ENCODE data around the gene MBNL1.
A peak's percentile ranks its signal among the peaks of the same experiment; 100 is the strongest.

Gene MBNL1, protein sequence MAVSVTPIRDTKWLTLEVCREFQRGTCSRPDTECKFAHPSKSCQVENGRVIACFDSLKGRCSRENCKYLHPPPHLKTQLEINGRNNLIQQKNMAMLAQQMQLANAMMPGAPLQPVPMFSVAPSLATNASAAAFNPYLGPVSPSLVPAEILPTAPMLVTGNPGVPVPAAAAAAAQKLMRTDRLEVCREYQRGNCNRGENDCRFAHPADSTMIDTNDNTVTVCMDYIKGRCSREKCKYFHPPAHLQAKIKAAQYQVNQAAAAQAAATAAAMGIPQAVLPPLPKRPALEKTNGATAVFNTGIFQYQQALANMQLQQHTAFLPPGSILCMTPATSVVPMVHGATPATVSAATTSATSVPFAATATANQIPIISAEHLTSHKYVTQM

DNA sequence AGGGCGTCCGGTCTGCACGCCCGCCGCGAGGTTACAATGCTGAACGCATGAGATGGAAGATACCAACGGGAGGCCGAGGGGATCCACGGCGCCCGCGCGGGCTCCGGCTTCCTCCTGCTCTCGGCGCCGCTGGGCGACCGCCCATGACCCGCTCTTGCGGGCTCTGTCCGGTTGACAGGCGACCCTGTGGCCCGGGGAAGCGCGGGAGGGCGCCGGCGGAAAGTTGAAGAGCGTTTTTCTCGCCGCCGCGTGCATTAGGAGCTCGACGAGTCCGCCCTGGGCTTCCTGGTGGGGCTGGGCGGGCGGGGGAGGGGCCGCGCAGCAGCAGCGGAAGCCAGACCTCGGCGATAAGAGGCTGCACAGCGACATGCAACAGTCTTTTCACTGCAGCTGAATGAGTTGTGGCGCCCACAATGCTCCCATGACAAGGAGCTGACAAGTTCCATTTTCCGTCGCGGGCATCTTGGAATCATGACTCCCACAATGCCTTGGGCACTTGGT is at the start of gene MBNL1:
TSS of gene MBNL1 (plus strand) at position 375 of the 501 bp plus-strand sequence. CDS start 31,265 bp downstream, outside the sequence.
- peak; percentile 81 for DNase-seq

DNA sequence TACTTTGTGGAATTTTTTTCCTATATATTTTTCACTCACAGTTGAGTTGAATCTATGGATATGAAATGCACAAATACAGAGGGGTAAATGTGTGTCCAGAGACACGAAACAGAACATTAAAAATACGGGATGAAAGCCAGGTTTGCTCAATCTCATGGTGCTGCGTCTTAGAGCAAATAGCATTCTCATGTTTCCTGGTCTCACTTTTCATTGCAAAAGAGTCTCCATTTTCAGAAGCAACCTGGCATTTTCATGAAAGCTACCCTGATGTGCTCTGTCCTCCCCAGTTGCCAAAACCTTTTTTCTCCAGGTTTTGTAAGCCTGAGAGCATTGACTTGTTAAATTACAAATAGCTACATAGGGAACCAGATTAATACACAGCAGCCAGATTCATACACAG is 49.5 kb upstream of the MBNL1 start:
- DNase-seq = no peak

- DNase-seq = no peak
Observed at GRCh38 chr3:152219769-152220255, 48.9 kb upstream of the MBNL1 start.

- no peak for DNase-seq
Observed at GRCh38 chr3:152222327-152222726, 46.4 kb upstream of the MBNL1 start.

DNA sequence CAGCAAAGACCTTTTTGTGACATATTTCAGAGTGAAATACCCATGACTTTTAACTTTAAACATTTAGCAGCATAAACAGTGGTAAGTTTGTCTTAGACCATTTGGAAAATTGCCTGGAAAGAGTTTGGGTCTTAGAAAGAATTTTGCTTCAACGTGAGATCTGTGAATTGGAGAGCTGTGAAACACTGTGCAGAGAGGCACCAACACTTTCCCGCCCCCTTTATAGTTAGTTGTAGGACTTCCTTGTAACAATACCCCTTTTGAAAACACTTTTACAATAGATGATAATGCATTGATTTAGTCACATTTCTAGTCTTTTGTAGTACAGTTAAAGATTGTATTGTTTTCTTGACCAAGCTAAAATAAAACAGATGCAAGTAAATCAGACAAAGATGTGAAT is 43.5 kb upstream of the MBNL1 start:
- DNase-seq = no peak

- DNase-seq = no peak
Observed at GRCh38 chr3:152226176-152226575, 42.6 kb upstream of the MBNL1 start.

- DNase-seq = no peak
Observed at GRCh38 chr3:152227027-152227426, 41.7 kb upstream of the MBNL1 start.

- no peak for DNase-seq
Observed at GRCh38 chr3:152229692-152230091, 39.0 kb upstream of the MBNL1 start.

- no peak for DNase-seq
Observed at GRCh38 chr3:152230370-152230769, 38.4 kb upstream of the MBNL1 start.

GRCh38 chr3:152232001-152232400 is 36.7 kb upstream of the MBNL1 start:
- DNase-seq = no peak

GRCh38 chr3:152232679-152233078 is 36.0 kb upstream of the MBNL1 start:
- no peak for DNase-seq

DNA sequence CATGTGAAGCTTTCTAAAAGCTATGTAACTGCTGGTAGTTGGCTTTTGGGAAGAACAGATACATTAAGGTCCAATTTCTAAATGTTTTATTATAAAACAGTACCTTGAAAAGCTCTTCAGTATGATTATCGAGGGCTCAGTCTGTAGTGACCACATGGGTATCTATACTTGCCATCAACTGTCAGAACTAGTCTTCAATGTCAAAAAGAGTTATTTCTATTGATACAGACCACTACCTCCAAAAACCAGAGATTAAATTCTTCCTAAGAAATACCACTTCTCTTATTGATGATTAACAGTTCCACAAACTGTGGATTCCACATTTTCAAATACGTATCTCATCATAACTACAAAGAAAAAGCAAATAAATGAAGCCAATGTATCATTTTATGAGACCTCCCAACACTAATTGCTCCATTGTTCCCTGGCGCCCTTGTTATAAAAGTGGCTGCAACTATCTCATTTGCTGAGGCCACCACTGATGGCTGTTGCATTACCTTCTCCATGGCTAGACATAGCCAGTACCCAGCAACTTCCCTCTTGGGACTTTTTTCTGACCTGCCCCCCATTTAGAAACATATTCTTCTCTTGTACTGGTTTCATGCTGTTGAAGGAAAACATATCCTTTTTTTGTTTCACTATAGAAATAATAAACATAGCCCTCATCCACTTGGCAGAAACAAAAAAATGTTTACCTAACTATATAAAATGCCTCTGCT is 33.9 kb upstream of the MBNL1 start:
- no peak for DNase-seq

- DNase-seq = no peak
Observed at GRCh38 chr3:152235709-152236298, 32.9 kb upstream of the MBNL1 start.

- DNase-seq = no peak
Observed at GRCh38 chr3:152236716-152237115, 32.0 kb upstream of the MBNL1 start.

- DNase-seq = no peak
Observed at GRCh38 chr3:152241142-152242017, 27.3 kb upstream of the MBNL1 start.

GRCh38 chr3:152243301-152243711 is 25.4 kb upstream of the MBNL1 start:
- DNase-seq = no peak

GRCh38 chr3:152243721-152244516 is 24.8 kb upstream of the MBNL1 start:
- peak; percentile 20 for DNase-seq

DNA sequence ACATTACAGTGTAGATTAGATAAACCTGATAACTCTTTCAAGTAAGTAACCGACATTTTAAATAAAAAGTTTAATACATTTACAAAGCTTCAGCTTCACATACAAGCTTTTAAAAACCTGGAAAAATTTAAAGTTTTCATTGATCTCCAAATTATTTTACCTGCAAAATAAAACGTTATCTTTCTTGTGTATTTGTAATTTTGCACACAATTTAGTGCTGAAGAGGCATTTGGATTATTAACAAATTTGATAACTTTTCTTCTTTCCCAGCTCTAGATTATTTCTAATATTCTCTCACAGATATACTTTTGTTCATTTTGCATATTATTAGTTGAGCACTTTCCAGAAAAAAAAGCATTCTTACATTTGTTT is 24.2 kb upstream of the MBNL1 start:
- no peak for DNase-seq

DNA sequence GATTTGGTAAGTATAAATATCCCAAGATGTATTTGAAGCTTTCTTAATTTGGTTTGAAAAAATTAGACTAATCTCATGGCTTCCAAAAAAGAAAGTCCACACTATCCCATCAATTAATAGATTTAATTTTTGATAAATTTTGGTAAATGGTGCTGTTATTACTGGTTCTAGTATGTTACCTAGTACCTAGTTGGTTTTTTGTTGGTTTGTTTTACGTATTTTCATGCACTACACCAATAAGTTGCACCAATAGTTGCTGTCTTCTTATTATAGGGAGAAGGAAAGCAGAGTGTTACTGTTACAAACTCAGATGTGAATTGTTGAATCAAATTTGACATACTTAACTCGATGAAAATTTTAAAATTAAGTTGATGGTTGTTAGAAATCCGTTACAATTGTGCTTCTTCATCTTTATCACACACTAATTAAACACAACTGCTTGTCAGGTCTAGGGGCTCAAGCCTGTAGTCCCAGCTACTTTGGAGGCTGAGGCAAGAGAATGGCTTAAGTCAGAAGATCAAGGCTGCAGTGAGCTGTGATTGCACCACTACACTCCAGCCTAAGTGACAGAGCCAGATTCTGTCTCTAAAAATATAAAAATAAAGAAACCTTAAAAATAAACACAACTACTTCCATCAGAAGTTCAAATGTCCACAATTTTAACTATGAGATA is 23.1 kb upstream of the MBNL1 start:
- no peak for DNase-seq

GRCh38 chr3:152251916-152252315 is 16.8 kb upstream of the MBNL1 start:
- no peak for DNase-seq

GRCh38 chr3:152252755-152253154 is 16.0 kb upstream of the MBNL1 start:
- no peak for DNase-seq

All from activated naive CD4-positive, alpha-beta T cell treated with anti-CD3 and anti-CD28 coated beads, Interleukin-2, amount 50 U/mL, for 16 hours (primary cell).